ENCODE results near the gene L3MBTL4.

DNA sequence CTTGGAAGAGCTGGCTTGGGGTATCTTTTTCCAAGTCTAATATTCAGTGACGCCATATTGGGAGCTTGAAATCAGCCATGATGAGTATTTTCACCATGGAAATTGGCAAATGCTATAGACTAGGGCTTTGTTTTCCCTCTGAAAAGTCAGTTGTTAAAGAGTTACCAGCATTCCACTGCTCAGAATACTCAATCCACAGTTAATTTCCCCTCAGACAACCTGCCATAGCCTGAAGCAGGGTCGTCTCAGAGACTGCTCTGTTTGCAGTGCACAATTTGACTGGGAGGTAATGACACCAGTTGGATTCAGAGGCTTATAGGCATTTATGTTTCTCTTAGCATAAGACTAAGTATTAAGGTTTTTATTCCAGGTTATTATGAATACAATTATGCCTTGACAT, 483.9 kb downstream of the L3MBTL4 start:
- TF ChIP-seq, protein P1, sequence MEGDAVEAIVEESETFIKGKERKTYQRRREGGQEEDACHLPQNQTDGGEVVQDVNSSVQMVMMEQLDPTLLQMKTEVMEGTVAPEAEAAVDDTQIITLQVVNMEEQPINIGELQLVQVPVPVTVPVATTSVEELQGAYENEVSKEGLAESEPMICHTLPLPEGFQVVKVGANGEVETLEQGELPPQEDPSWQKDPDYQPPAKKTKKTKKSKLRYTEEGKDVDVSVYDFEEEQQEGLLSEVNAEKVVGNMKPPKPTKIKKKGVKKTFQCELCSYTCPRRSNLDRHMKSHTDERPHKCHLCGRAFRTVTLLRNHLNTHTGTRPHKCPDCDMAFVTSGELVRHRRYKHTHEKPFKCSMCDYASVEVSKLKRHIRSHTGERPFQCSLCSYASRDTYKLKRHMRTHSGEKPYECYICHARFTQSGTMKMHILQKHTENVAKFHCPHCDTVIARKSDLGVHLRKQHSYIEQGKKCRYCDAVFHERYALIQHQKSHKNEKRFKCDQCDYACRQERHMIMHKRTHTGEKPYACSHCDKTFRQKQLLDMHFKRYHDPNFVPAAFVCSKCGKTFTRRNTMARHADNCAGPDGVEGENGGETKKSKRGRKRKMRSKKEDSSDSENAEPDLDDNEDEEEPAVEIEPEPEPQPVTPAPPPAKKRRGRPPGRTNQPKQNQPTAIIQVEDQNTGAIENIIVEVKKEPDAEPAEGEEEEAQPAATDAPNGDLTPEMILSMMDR (IDR thresholded peaks at IDR 0.05) = no peak
- no peak for TF ChIP-seq POLR2A (IDR thresholded peaks at IDR 0.05)

Measured in esophagus squamous epithelium (tissue), 4 donors.